ENCODE results near the gene LGALS9.

LGALS9 gene

GRCh38 chr17:27630607-27631410 lies at the start of gene LGALS9:
Gene LGALS9 (plus strand): TSS chr17:27631188. CDS start chr17:27631266, 78 bp downstream.
- H3K9me3 ChIP-seq (ENCODE audit: low read depth, low read length), result no peaks in the 10 kb centered on the region
- no peak for TF ChIP-seq EZH2 (IDR thresholded peaks at IDR 0.05)
- no peak for TF ChIP-seq FOXP2 (optimal IDR thresholded peaks at IDR 0.05; ENCODE audit: control extremely low read depth, extremely low read length, insufficient read depth)
- no peak for TF ChIP-seq POLR2AphosphoS5 (IDR thresholded peaks at IDR 0.05; ENCODE audit: borderline replicate concordance, low read depth, low read length)
- H3K9ac ChIP-seq (ENCODE audit: insufficient read length), result no peak within 1 kb of the TSS
- H3K4me3 ChIP-seq, result no peak within 1 kb of the TSS
- H3K36me3 ChIP-seq (ENCODE audit: insufficient read depth, low read length), result no peaks in the 10 kb centered on the region
- DNase-seq (ENCODE audit: low read depth, low spot score), result no peak
- no peak within 1 kb of the TSS for H3K27ac ChIP-seq

GRCh38 chr17:27582696-27583095 lies 48.3 kb upstream of the LGALS9 start:
- H3K9ac ChIP-seq (ENCODE audit: insufficient read length), result no peak overlapping the region
- H3K36me3 ChIP-seq (ENCODE audit: insufficient read depth, low read length), result peaks cover 23% of the 10 kb centered on the region; the same call in 1 of the 2 replicates
- TF ChIP-seq EZH2 (IDR thresholded peaks at IDR 0.05) (no peak), POLR2AphosphoS5 (IDR thresholded peaks at IDR 0.05; ENCODE audit: borderline replicate concordance, low read depth, low read length) (no peak), FOXP2 (optimal IDR thresholded peaks at IDR 0.05; ENCODE audit: control extremely low read depth, extremely low read length, insufficient read depth) (no peak)
- H3K4me3 ChIP-seq, result no peak overlapping the region
- H3K9me3 ChIP-seq (ENCODE audit: low read depth, low read length), result no peaks in the 10 kb centered on the region
- no peak overlapping the region for H3K27ac ChIP-seq
- no peak for DNase-seq (ENCODE audit: low read depth, low spot score)

- peaks cover 16% of the 10 kb centered on the region; the same call in 1 of the 2 replicates for H3K36me3 ChIP-seq (ENCODE audit: insufficient read depth, low read length)
- no peak overlapping the region for H3K9ac ChIP-seq (ENCODE audit: insufficient read length)
- H3K4me3 ChIP-seq, result no peak overlapping the region
- no peak overlapping the region for H3K27ac ChIP-seq
- no peak for TF ChIP-seq EZH2 (IDR thresholded peaks at IDR 0.05)
- TF ChIP-seq POLR2AphosphoS5 (IDR thresholded peaks at IDR 0.05; ENCODE audit: borderline replicate concordance, low read depth, low read length), result no peak
- no peak for DNase-seq (ENCODE audit: low read depth, low spot score)
- no peaks in the 10 kb centered on the region for H3K9me3 ChIP-seq (ENCODE audit: low read depth, low read length)
Measured at GRCh38 chr17:27585153-27585681, 45.8 kb upstream of the LGALS9 start.

- Histone ChIP-seq H3K9me3 (ENCODE audit: low read depth, low read length) (no peaks in the 10 kb centered on the region), H3K4me3 (no peak overlapping the region), H3K36me3 (ENCODE audit: insufficient read depth, low read length) (peaks cover 16% of the 10 kb centered on the region; the same call in 1 of the 2 replicates), H3K27ac (no peak overlapping the region), H3K9ac (ENCODE audit: insufficient read length) (no peak overlapping the region)
- TF ChIP-seq FOXP2 (optimal IDR thresholded peaks at IDR 0.05; ENCODE audit: control extremely low read depth, extremely low read length, insufficient read depth) (no peak), POLR2AphosphoS5 (IDR thresholded peaks at IDR 0.05; ENCODE audit: borderline replicate concordance, low read depth, low read length) (no peak), EZH2 (IDR thresholded peaks at IDR 0.05) (no peak)
- no peak for DNase-seq (ENCODE audit: low read depth, low spot score)
Measured at GRCh38 chr17:27585792-27586191, 45.2 kb upstream of the LGALS9 start.

- DNase-seq (ENCODE audit: low read depth, low spot score), result no peak
- TF ChIP-seq POLR2AphosphoS5 (IDR thresholded peaks at IDR 0.05; ENCODE audit: borderline replicate concordance, low read depth, low read length) (no peak), FOXP2 (optimal IDR thresholded peaks at IDR 0.05; ENCODE audit: control extremely low read depth, extremely low read length, insufficient read depth) (no peak), EZH2 (IDR thresholded peaks at IDR 0.05) (no peak)
- peaks cover 16% of the 10 kb centered on the region; the same call in 1 of the 2 replicates for H3K36me3 ChIP-seq (ENCODE audit: insufficient read depth, low read length)
- no peak overlapping the region for H3K27ac ChIP-seq
- no peaks in the 10 kb centered on the region for H3K9me3 ChIP-seq (ENCODE audit: low read depth, low read length)
- H3K9ac ChIP-seq (ENCODE audit: insufficient read length), result no peak overlapping the region
- no peak overlapping the region for H3K4me3 ChIP-seq
Measured at GRCh38 chr17:27586203-27586721, 44.7 kb upstream of the LGALS9 start.

- Histone ChIP-seq H3K27ac (no peak overlapping the region), H3K9me3 (ENCODE audit: low read depth, low read length) (no peaks in the 10 kb centered on the region), H3K4me3 (no peak overlapping the region), H3K9ac (ENCODE audit: insufficient read length) (no peak overlapping the region), H3K36me3 (ENCODE audit: insufficient read depth, low read length) (peaks cover 27% of the 10 kb centered on the region; the same call in 1 of the 2 replicates)
- no peak for DNase-seq (ENCODE audit: low read depth, low spot score)
- TF ChIP-seq EZH2 (IDR thresholded peaks at IDR 0.05) (no peak), POLR2AphosphoS5 (IDR thresholded peaks at IDR 0.05; ENCODE audit: borderline replicate concordance, low read depth, low read length) (no peak), FOXP2 (optimal IDR thresholded peaks at IDR 0.05; ENCODE audit: control extremely low read depth, extremely low read length, insufficient read depth) (no peak)
Measured at GRCh38 chr17:27588354-27588753, 42.6 kb upstream of the LGALS9 start.

- TF ChIP-seq FOXP2 (optimal IDR thresholded peaks at IDR 0.05; ENCODE audit: control extremely low read depth, extremely low read length, insufficient read depth) (no peak), EZH2 (IDR thresholded peaks at IDR 0.05) (no peak), POLR2AphosphoS5 (IDR thresholded peaks at IDR 0.05; ENCODE audit: borderline replicate concordance, low read depth, low read length) (no peak)
- Histone ChIP-seq H3K4me3 (no peak overlapping the region), H3K36me3 (ENCODE audit: insufficient read depth, low read length) (peaks cover 12% of the 10 kb centered on the region; the same call in 1 of the 2 replicates), H3K27ac (no peak overlapping the region), H3K9ac (ENCODE audit: insufficient read length) (no peak overlapping the region), H3K9me3 (ENCODE audit: low read depth, low read length) (no peaks in the 10 kb centered on the region)
- no peak for DNase-seq (ENCODE audit: low read depth, low spot score)
Measured at GRCh38 chr17:27590864-27591263, 40.1 kb upstream of the LGALS9 start.

GRCh38 chr17:27591986-27592385 lies 39.0 kb upstream of the LGALS9 start:
- TF ChIP-seq FOXP2 (optimal IDR thresholded peaks at IDR 0.05; ENCODE audit: control extremely low read depth, extremely low read length, insufficient read depth) (no peak), EZH2 (IDR thresholded peaks at IDR 0.05) (no peak)
- Histone ChIP-seq H3K27ac (no peak overlapping the region), H3K9me3 (ENCODE audit: low read depth, low read length) (no peaks in the 10 kb centered on the region), H3K36me3 (ENCODE audit: insufficient read depth, low read length) (peaks cover 12% of the 10 kb centered on the region; the same call in 1 of the 2 replicates), H3K4me3 (no peak overlapping the region), H3K9ac (ENCODE audit: insufficient read length) (no peak overlapping the region)
- DNase-seq (ENCODE audit: low read depth, low spot score), result no peak

Data from SK-N-MC (cell line).